K562 (cell line): Measurements from ENCODE around the gene GLB1L2. TPM values are rescaled to one million over a fixed set of nuclear protein-coding genes. Genes with fewer than 3 reads are reported as not detected.

Experiments
- ATAC-seq: fragments of 200-7000 bp; cut with Tn5 transposase; 3 replicates; pipeline ENCODE4 v1.9.1; 2020; ENCODE audit warnings: moderate library complexity
- BruUV-seq: library from RNA; stranded (reverse); fragments of 400-500 nt; replicated peaks from 2 replicates; lab custom pipeline; 2021; lab: Mats Ljungman, UMichigan
- CTCF ChIA-PET: fragments of 300-600 bp; formaldehyde crosslinking; extraction: SDS; loops from one replicate; lab custom pipeline; 2021; ENCODE audit warnings: low intra/inter-chr PET ratio; lab: Yijun Ruan, JAX
- POLR2A ChIA-PET: fragments of 300-600, 350-650 bp; sonication (Branson Sonifier 250); formaldehyde crosslinking; extraction: SDS; loops from one replicate; lab custom pipeline; 2021; ENCODE audit warnings: antibody characterized with exemption, inconsistent platforms; lab: Yijun Ruan, JAX
- DNase-seq, 4 experiments: peaks; one replicate each; pipeline versions ENCODE4 v3.0.0 to v3.0.0-alpha.2; 2011 to 2018; ENCODE audit warnings: low spot score in 3 of 4, mixed read lengths in 3 of 4; ENCODE audit errors: extremely low read depth in 1 of 4
- FAIRE-seq: peaks from 2 replicates; lab custom pipeline; 2011; peaks lifted over from hg19 to GRCh38; lab: Jason Lieb, UNC
- H2AFZ ChIP-seq: 2 replicates; pipeline ENCODE4 v1.6.0; 2011; ENCODE audit warnings: low read depth, low read length, control low read depth, inconsistent platforms
- H3K27ac ChIP-seq: fragments of 200-600 bp; 3 replicates; pipeline ENCODE4 v1.8.0; 2011; ENCODE audit warnings: low read depth, mild to moderate bottlenecking, control low read depth, inconsistent platforms, low read length, moderate library complexity, mixed read lengths; ENCODE audit errors: extremely low read depth
- H3K27me3 ChIP-seq, 2 experiments: fragments of 300-600 bp in 1 of 2; 2 replicates in 1 of 2; 3 replicates in 1 of 2; pipeline versions ENCODE4 v1.6.0 to v1.8.0; 2011; ENCODE audit warnings: inconsistent platforms in 2 of 2, low read length in 2 of 2, mild to moderate bottlenecking in 1 of 2, mixed read lengths in 1 of 2, moderate library complexity in 1 of 2; ENCODE audit not compliant: control insufficient read depth in 2 of 2, insufficient read depth in 2 of 2
- H3K36me3 ChIP-seq: fragments of 300-600 bp; 3 replicates; pipeline ENCODE4 v1.8.0; 2011; ENCODE audit warnings: mild to moderate bottlenecking, low read length, inconsistent platforms; ENCODE audit not compliant: control insufficient read depth, insufficient read depth
- H3K4me1 ChIP-seq, 2 experiments: fragments of 200-600 bp in 1 of 2; replicated peaks in 1 of 2; 2 replicates in 1 of 2; 3 replicates in 1 of 2; pipeline versions ENCODE4 v1.5.1 to v1.8.0; 2011; ENCODE audit warnings: inconsistent platforms in 2 of 2, low read length in 2 of 2, mild to moderate bottlenecking in 1 of 2, mixed read lengths in 1 of 2, moderate library complexity in 1 of 2; ENCODE audit not compliant: control insufficient read depth in 2 of 2, insufficient read depth in 2 of 2
- H3K4me2 ChIP-seq: 2 replicates; pipeline ENCODE4 v1.6.1; 2011; ENCODE audit warnings: low read length, control low read depth, inconsistent platforms, mixed read lengths; ENCODE audit not compliant: insufficient read depth
- H3K4me3 ChIP-seq: fragments of 200-600 bp; sonication (generic), shearing (Covaris generic); 2 replicates; pipeline ENCODE4 v1.5.1; 2016; ENCODE audit warnings: control low read depth, inconsistent platforms
- H3K79me2 ChIP-seq: fragments of 200-600 bp; 3 replicates; pipeline ENCODE4 v1.8.0; 2011; ENCODE audit warnings: low read length, inconsistent platforms; ENCODE audit not compliant: control insufficient read depth, insufficient read depth
- H3K9ac ChIP-seq, 2 experiments: 2 replicates each; pipeline versions ENCODE4 v1.6.0 to v1.6.1; 2011; ENCODE audit warnings: low read depth in 2 of 2, low read length in 2 of 2, control low read depth in 1 of 2, inconsistent platforms in 1 of 2, mild to moderate bottlenecking in 1 of 2, mixed read lengths in 1 of 2; ENCODE audit not compliant: insufficient read depth in 1 of 2
- H3K9me1 ChIP-seq: one replicate; pipeline ENCODE4 v1.6.0; 2011; ENCODE audit warnings: inconsistent platforms, mild to moderate bottlenecking, low read length, moderate library complexity; ENCODE audit not compliant: control insufficient read depth, insufficient read depth
- H3K9me3 ChIP-seq: replicated peaks from 2 replicates; pipeline ENCODE4 v1.5.1; 2011; ENCODE audit warnings: low read depth, low read length, inconsistent platforms; ENCODE audit not compliant: control insufficient read depth, insufficient read depth
- H4K20me1 ChIP-seq: replicated peaks from 2 replicates; pipeline ENCODE4 v1.6.1; 2011; ENCODE audit warnings: low read length, inconsistent platforms, mixed read lengths; ENCODE audit not compliant: control insufficient read depth, insufficient read depth
- CGGBP1 ChIP-seq: fragments of 250-450 bp; sonication (Bioruptor Pico); IDR thresholded peaks from 2 replicates; pipeline ENCODE4 v1.9.0; 2021; ENCODE audit warnings: mild to moderate bottlenecking
- HOMEZ ChIP-seq: fragments of 250-450 bp; sonication (Bioruptor Pico); IDR thresholded peaks from 2 replicates; pipeline ENCODE4 v1.4.0; 2020; ENCODE audit warnings: mild to moderate bottlenecking, moderate library complexity
- ID3 ChIP-seq, 2 experiments: fragments of 250-450 bp in 1 of 2; fragments of 450-650 bp in 1 of 2; sonication (Bioruptor Pico) in 1 of 2; IDR thresholded peaks; 2 replicates each; pipeline versions ENCODE4 v1.6.1 to v1.8.0; 2016 to 2021; ENCODE audit warnings: mild to moderate bottlenecking in 2 of 2, moderate library complexity in 2 of 2, missing compliant biosample characterization in 1 of 2, missing genetic modification characterization in 1 of 2
- NEUROD1 ChIP-seq: fragments of 150-350 bp; IDR thresholded peaks from 2 replicates; pipeline ENCODE4 v1.6.1; 2014; ENCODE audit warnings: borderline replicate concordance, low read length, low read depth; ENCODE audit not compliant: partially characterized antibody
- NFIX ChIP-seq: fragments of 250-450 bp; sonication (Bioruptor Pico); IDR thresholded peaks from 2 replicates; pipeline ENCODE4 v1.4.0; 2020; ENCODE audit warnings: low read depth, mild to moderate bottlenecking, moderate library complexity
- NFXL1 ChIP-seq: fragments of 450-650 bp; formaldehyde crosslinking; IDR thresholded peaks from 2 replicates; pipeline ENCODE4 v1.4.0; 2021; ENCODE audit warnings: mild to moderate bottlenecking
- RBM34 ChIP-seq: fragments of 200-400 bp; formaldehyde crosslinking; IDR thresholded peaks from 2 replicates; pipeline ENCODE4 v1.6.1; 2018; ENCODE audit warnings: low read length, borderline replicate concordance; ENCODE audit not compliant: insufficient read depth
- SMAD1 ChIP-seq: fragments of 150-350 bp; IDR thresholded peaks from 2 replicates; pipeline ENCODE4 v1.6.1; 2014; ENCODE audit warnings: low read length, low read depth; ENCODE audit not compliant: partially characterized antibody
- SOX6 ChIP-seq: fragments of 450-650 bp; IDR thresholded peaks from 2 replicates; pipeline ENCODE4 v1.6.1; 2014; ENCODE audit warnings: mild to moderate bottlenecking
- U2AF1 ChIP-seq: fragments of 200-400 bp; formaldehyde crosslinking; optimal IDR thresholded peaks from 2 replicates; pipeline ENCODE3; 2017; ENCODE audit warnings: mild to moderate bottlenecking, low read depth, low read length, moderate library complexity
- ZNF639 ChIP-seq, 2 experiments: fragments of 200-800 bp in 1 of 2; sonication (Bioruptor generic) in 1 of 2; sonication (generic) in 1 of 2; formaldehyde crosslinking in 1 of 2; IDR thresholded peaks in 1 of 2; conservative IDR thresholded peaks in 1 of 2; 2 replicates each; pipeline versions ENCODE4 v1.5.0 to v1.6.1; 2016 to 2020; ENCODE audit warnings: missing compliant biosample characterization in 1 of 2, missing genetic modification characterization in 1 of 2, missing genetic modification reagents in 1 of 2
- WGBS: fragments of 100-300 bp; shearing (Covaris generic); methylation state at CpG from one replicate; pipeline ENCODE4 v1.1.6; 2016; ENCODE audit warnings: low coverage, mixed read lengths; ENCODE audit not compliant: insufficient coverage; ENCODE audit errors: missing lambda C conversion rate; 5-methylcytosine and 5-hydroxymethylcytosine counted together
- in situ Hi-C: fragments of 300-500 bp; cut with MboI; formaldehyde crosslinking; loops from 4 replicates; pipeline ENCODE4 v1.15.0; 2018; ENCODE audit warnings: inconsistent platforms, mixed read lengths
- intact Hi-C: fragments of 100-400 bp; cut with micrococcal nuclease; formaldehyde crosslinking; loops from 2 replicates; pipeline ENCODE4 v1.14.2; 2022
- polyA plus RNA-seq, 8 experiments: library from polyadenylated mRNA; depleted of rRNA in 4 of 8; stranded (reverse) in 5 of 8; unstranded in 3 of 8; fragments of >200 nt; fragmentation: Nextera tagmentation in 2 of 8; fragmentation: Illumina TruSeq in 1 of 8; extraction: Ambion mirVana in 2 of 8; extraction: Trizol in 1 of 8; gene quantifications; 2 replicates each; pipeline versions ENCODE4 v1.2.1 to v1.2.3, GENCODE V29; 2011 to 2014; ENCODE audit warnings: inconsistent platforms in 1 of 8, missing spikeins in 1 of 8
- total RNA-seq, 7 experiments: library from RNA; depleted of rRNA in 6 of 7; stranded (reverse); fragments of >200 nt in 6 of 7; fragmentation: Illumina TruSeq in 2 of 7; extraction: Trizol in 2 of 7; gene quantifications; 2 replicates each; pipeline versions ENCODE4 v1.2.1 to v1.2.3, GENCODE V29; 2011 to 2021; ENCODE audit warnings: low replicate concordance in 1 of 7

Gene GLB1L2
- total and polyA plus RNA-seq, 9 of the 15 experiments (the other 6 are each of a cell fraction or from before 2014, with no cell fraction given), result 0.84 to 21.4 (median 13.8) TPM

GRCh38 chr11:134407923-134408322 is 76.1 kb downstream of the GLB1L2 start:
- POLR2A ChIA-PET, result no interaction called here
- H3K9ac ChIP-seq, result no peak overlapping the region
- CTCF ChIA-PET, result no interaction called here
- H3K36me3 ChIP-seq, result no peaks in the 10 kb centered on the region
- no peak overlapping the region for H3K4me2 ChIP-seq
- H3K27ac ChIP-seq, result no peak overlapping the region
- H3K9me1 ChIP-seq, result no peaks in the 10 kb centered on the region
- peaks cover 2% of the 10 kb centered on the region; the same call in 1 of the 2 replicates for H4K20me1 ChIP-seq
- no peak for FAIRE-seq
- in situ Hi-C loops, result no loop called here
- BruUV-seq, result no TSS peak
- H3K4me3 ChIP-seq, result no peak overlapping the region
- no peaks in the 10 kb centered on the region for H3K9me3 ChIP-seq
- WGBS, result 5% methylated on average over 6 of the region's 8 CpGs
- intact Hi-C loops, result no loop called here
- peaks cover 10 to 45% of the 10 kb centered on the region in 2 experiments for H3K27me3 ChIP-seq
- ATAC-seq, result no peak
- H3K79me2 ChIP-seq, result no peaks in the 10 kb centered on the region
- DNase-seq, result no peak
- no peak overlapping the region for H2AFZ ChIP-seq
- H3K4me1 ChIP-seq, result peaks cover 0 to 9% of the 10 kb centered on the region in 2 experiments; a peak in 1 of 5 replicates
- no peak for TF ChIP-seq U2AF1
- no peak for TF ChIP-seq NFXL1 (CRISPR knock-in tag)
- no peak for TF ChIP-seq SMAD1
- TF ChIP-seq HOMEZ (CRISPR knock-in tag), result no peak
- no peak for TF ChIP-seq SOX6
- no peak for TF ChIP-seq RBM34
- TF ChIP-seq ID3 (CRISPR knock-in tag; IDR thresholded peaks at IDR 0.05), result no peak
- TF ChIP-seq ID3 (tag; IDR thresholded peaks at IDR 0.05), result no peak
- TF ChIP-seq NEUROD1, result no peak
- TF ChIP-seq CGGBP1 (CRISPR knock-in tag), result no peak
- TF ChIP-seq NFIX (CRISPR knock-in tag), result no peak
- no peak for TF ChIP-seq ZNF639 (CRISPR knock-in tag; conservative IDR thresholded peaks at IDR 0.05 in 1 of 2, IDR thresholded peaks at IDR 0.05 in 1 of 2)
